OCI-LY1 (cell line): ENCODE measurements around the gene STRN4.

Experiments used
- CTCF ChIP-seq: fragments of 200-600 bp; sonication (generic), shearing (Covaris generic); IDR thresholded peaks from 2 replicates; pipeline ENCODE4 v1.5.1; 2017; ENCODE audit warnings: mild to moderate bottlenecking, antibody characterized with exemption, low read length, moderate library complexity, mixed read lengths
- EZH2 ChIP-seq: fragments of 200-600 bp; sonication (generic), shearing (Covaris generic); IDR thresholded peaks from 2 replicates; pipeline ENCODE4 v1.8.0; 2017; ENCODE audit warnings: borderline replicate concordance, mixed run types, mild to moderate bottlenecking, antibody characterized with exemption, low read length, moderate library complexity, mixed read lengths

- no peak for TF ChIP-seq CTCF
- TF ChIP-seq EZH2 = no peak
Measured at GRCh38 chr19:46713781-46714443, 32.3 kb downstream of the STRN4 start.
